ENCODE results near the gene STUM.
"Not testable (repeated sequence)": the region's sequence is repeated elsewhere in the genome, so short reads cannot be mapped to it uniquely, and the experiment has no call there.

STUM gene

DNA sequence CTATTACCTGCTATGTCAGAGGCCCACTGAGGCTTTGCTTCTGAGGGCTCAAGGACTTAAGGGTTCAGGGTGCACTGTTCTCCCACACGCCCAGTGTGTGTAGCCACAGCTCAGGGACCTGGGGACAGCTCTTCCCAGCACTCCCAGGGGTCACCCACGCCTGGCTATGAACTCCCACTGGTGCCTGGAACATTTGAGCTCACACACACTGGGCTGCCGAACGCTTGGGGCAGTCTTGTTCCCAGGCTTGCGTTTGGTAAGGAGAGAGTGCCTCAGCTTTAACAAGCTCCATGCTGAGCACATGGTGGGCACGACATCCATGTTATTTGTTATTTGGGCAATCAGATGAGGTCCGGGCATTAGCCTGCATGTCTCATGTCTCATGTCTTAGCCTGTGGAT is 37.6 kb downstream of the STUM start:
- no peak for DNase-seq

DNA sequence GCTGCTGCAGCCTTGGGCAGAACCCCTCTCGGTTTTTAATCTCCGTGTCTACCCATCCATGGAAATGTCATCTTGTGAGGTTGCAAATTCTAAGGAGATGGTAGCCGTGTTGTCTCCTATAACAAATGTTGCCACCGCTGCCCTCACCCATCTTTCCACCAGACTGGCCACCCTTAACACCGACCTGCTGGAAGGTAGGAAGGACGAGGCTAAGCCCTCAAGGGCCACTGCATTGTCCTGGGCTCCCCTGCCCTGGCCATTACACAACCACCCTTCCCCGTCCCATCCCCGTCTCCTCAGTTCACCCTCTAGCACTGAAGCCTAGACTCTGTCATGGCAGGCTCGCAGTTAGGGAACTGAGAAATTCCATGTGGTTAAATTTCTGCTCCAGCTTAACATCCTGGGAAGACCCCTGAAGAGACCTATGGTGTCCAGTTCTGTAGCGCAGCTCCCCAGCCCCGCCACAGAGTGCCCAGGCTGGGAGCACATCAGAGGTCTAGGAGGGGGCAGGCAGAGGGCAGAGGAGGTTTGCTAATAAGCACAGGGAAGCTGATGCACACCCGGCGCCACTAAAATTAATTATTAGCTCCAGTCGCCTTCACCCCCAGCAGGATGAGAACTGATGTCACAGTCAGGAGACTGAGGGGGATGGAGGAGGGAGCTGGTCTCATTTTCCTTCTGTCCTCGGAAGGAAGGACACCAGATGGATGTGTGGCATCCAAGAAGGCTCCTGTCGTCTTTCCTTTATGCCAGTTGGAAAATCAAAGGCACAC is 38.3 kb downstream of the STUM start:
- DNase-seq = no peak

DNA sequence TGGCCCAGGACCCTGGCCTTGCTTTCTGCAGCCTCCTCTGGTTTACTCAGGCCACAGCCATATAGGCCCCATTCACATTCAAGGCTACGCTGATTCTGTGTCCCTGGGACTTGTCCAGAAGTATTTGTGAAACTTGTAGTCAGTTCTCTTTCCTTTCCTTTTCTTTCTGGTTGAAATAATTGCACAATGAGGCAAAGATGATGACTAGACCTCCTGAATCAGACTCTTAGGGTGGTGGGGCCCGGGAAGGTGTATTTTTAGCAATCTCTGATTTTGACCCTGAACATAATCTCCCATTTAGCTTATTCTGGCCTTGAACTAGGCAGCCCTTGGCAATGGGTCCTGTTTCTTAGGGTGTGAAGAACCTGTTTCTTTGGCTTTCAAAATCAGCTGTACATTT is 39.9 kb downstream of the STUM start:
- no peak for DNase-seq

DNA sequence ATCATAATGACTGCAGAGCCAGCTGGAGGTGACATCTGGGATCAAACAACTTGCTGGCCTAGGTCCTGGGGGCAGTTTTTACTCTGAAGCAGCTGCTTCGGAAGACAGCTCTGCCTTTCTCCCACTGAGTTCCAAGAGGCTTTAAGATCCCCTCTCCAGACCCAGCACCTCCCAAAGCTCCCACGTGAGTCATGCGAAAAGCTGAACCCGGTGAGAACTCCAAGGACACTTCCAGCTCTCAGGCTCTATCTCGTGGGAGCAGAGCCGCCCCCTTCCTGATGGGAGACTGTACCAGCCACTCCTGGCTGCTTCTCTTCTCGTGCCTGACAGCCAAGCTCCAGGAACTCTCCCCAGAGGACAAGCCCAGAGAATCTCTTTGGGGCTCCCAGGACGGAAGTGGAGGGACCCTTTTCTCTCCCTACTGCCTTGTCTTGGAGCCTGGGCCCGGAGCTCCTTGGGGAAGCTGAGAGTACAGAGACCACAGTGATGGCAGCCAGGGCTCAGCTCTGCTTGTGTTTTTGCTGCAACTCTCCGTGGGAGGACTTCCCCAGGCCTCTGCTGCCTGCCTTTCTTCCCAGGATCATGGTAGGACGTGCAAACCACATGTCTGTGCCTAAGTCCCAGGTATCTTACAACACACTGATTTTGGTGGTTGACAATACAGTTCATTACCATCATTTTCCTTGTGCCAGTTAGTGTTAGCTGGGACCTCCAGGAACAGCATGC is 40.6 kb downstream of the STUM start:
- DNase-seq = no peak

DNA sequence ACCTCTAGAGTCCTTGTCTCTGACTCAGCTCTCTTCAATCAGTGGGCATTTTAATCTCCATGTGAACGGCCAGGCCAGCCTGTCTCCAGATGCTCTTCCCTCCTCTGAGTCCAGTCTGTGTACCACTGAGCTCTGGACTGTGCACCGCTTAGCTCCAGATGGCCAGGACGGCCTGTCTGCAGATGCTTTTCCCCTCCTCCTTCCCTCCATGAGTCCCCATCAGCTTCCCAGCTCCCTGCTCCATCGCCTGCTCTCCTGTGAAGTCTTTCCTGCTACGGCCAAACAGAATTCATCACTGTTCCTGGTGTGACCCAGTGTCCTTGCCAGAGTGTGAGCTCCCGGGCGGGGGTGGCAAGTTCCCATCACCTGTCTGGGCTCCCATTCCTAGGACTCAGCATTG is 42.0 kb downstream of the STUM start:
- DNase-seq = no peak

DNA sequence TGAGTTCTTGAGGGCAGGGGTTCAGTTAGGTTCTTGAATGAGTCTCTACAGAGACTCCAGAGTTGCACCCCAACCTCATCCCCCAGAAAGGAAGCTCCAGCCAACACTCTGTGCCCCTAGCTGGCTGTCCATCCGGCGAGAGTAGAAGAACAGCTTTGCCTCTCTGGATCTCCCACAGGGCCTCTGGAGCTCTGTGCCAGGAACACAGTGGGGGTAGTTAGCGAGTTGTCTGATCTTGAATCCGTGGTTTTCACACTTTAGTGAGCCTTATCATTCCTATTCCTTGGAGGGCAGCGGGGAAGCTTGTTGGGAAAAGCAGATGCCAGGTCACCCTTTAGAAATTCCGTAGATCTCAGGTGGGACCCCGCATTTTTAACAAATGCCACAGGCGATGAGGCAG is 45.0 kb downstream of the STUM start:
- DNase-seq = no peak

DNA sequence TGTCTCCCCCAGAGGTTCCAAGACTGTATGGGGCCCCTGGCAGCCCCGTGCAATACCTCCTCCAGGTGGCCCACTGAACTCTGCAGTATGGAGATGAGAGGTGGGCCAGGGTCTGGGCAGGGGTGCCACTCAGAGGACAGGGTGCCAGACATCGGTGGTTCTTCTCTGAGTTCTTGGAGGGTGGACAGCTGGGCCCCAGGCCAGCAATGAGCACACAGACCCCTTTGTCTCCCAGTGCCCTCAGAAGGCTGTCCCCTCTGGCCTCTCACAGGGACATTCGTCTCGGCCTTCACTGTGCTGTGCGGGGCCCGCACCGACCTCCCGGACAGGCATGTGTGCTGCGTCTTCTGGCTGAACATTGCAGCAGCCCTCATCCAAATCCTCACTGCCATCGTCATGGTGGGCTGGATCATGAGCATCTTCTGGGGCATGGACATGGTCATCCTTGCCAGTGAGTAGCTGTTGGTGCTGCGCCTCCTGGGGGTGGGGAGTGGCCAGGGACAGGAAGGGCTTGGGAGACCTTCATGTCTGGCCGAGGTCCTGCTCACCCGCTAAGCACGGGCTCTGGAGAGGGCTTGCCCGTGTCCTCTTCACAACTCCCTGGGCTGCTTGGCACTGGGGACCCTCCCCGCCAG is 48.1 kb downstream of the STUM start:
- DNase-seq = no peak

DNA sequence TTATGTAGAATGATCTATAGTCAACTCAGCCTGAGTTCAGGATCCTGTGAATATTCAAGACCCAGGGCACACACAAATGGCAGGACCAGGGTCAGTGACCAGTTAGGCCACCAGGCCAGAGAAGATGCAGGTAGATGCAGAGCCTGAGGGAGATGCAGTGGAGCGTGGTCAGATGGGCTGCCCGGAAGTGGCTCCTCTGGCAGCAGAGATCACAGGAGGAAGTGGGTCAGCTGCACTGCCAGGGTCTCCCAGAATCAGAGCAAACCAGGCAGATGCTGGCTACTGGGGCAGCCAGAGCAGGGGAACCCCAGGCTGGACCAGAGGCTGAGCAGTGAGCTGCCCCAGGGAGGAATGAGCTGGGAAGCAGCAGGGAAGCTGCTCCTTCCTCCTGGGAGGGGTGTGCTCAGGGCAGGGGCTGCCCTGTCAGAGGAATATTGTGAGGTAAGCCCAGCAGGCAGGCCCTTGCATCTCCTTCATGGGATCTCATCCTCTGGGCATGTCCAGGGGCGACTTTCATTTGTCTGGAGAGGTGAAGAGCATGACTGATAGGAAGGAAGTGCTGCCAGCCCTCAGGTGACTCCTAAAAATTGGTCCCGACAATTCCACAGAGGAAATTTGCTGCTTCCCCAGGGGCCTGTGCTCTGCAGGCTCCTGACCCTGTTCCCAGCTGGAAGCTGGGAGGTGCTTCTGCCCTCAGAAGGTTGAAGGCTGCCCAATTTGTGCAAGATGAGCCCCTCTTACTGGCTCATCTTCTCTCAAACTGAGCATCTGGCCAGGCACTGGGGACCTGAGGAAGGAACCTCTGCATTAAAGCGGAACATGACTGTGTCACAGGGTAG is 49.3 kb downstream of the STUM start:
- DNase-seq = no peak

DNA sequence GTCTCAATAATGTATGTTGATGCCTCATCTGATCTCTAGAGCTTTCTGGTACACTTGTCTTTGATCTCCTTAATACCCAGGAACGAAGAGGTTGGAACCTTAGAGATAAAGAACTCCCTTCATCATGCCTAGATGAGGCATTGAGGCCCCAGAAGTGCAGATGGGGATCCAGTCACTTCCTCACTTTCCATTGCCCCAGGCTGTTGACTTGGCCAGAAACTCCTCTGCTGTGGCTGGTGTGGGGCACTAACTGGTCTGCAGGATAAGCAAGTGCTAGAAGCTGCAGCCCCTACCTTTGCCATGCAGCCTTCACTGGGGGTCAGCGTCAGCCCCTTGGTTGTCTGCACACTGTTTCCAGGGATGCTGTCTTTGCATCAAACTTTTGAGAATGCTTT is 49.9 kb downstream of the STUM start:
- no peak for DNase-seq

DNA sequence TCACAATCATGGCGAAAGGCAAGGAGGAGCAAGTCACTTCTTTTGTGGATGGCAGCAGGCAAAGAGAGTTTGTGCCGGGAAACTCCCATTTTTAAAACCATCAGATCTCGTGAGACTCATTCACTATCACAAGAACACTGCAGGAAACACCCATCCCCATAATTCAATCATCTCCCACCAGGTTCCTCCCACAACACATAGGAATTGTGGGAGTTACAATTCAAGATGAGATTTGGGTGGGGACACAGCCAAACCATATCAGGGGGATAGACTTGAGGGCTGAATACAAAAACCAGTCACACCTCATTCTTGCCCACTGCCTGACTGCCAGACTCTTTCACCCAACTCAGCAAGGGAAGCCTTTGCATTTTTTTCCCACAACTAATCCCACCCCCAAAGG is 50.4 kb downstream of the STUM start:
- DNase-seq = not testable (repeated sequence)

DNA sequence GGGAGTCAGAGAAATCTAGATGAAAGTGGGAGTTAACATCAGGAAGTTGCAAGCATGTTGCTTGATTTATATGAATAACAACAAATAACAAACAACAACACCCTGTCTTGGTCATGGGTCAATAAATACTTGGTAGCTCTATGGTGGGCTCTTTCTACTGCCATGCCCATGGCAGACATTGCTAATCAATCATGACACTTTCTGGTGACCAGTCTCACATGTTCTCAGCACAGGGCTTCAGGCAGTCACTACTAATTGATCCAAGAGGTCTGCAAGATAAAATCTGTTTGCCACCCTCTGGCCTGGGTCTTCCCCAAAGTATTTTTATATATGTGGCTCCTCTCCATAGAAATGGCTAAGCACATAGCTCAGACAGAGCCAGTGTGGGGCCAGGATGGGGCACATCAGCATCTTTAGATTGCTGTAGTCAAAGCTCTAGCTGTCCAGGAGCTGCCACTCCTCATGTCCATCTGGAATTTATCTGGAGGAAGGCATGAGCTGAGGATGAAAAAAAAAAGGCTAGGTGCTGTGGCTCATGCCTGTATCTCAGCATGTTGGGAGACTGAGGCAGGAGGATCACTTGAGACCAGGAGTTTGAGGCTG is 51.2 kb downstream of the STUM start:
- DNase-seq = no peak

DNA sequence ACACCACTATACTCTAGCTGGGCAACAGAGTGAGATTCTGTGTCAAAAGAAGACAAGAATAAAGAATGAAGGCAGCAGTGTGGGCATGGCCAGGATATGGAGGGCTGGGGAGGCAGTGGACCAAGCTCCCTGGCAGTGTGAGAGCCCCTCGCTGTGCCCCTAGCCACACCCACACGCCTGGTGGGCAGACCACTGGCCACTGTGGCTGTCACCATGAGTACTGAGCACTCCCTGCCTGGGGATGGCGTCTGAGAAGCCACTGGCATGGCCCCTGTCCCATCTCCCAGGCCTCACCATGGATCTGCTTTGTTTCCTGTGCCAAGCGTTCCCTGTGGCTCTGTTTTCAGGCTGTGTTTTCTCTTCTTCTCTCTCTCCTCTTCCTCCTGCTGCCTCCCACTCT is 51.7 kb downstream of the STUM start:
- DNase-seq = no peak

DNA sequence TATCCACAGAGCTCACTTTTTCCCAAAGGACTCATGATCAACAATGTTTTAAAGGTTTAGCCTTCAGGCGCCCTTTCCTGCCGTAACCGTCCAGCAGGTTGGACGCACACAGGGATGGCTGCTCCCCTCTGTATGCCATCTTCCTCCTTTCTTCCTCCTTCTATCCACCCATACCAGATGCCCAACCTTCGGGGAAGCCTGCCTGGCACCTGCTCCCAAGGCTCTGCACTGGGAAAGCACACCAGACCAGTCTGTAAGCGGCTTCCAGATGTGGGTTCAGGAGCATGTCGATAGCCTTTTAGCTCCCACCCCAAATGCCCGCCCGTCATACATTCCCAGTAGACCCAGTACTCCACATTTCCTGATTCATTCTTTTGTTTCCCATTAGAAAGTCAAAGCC is 52.9 kb downstream of the STUM start:
- no peak for DNase-seq

DNA sequence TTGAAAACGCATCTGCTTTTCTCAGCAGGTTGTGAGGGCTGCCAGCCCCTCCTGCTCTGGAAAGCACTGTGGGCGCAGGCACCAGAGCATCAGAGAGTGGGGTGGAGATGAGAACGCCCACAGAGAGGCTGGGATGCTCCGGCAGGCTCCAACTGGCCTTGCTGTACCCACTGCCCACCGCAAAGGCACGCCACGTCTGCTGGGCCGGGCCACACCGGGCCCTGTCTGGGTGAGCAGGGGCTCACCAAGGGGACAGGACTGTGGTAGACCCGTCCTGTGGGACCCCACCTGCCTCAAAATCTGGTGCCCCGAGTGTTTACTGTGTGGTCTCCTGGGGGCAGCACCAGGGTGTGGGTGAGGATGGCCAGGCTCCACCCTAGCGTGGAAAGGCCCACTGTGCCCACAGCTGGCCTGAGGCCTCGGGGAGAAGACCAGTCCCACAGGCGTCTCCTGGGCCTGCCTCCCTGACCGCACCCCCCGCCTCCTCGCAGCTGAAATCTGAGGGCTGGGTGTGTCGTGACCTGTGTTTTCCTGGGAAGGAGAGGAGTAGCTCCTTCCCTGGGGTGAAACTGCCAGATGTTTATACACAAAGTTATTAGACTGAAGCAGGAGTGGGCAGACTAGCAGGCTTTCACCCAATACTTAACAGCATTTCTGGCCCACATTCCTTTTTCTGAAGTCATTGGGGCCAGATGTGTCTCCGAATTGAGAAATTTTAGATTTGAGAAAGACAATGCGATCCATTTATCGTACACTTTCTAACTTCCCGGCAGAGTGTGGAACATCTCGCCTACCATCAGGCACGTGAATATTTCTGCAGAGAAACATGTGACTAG is 53.8 kb downstream of the STUM start:
- DNase-seq = no peak

DNA sequence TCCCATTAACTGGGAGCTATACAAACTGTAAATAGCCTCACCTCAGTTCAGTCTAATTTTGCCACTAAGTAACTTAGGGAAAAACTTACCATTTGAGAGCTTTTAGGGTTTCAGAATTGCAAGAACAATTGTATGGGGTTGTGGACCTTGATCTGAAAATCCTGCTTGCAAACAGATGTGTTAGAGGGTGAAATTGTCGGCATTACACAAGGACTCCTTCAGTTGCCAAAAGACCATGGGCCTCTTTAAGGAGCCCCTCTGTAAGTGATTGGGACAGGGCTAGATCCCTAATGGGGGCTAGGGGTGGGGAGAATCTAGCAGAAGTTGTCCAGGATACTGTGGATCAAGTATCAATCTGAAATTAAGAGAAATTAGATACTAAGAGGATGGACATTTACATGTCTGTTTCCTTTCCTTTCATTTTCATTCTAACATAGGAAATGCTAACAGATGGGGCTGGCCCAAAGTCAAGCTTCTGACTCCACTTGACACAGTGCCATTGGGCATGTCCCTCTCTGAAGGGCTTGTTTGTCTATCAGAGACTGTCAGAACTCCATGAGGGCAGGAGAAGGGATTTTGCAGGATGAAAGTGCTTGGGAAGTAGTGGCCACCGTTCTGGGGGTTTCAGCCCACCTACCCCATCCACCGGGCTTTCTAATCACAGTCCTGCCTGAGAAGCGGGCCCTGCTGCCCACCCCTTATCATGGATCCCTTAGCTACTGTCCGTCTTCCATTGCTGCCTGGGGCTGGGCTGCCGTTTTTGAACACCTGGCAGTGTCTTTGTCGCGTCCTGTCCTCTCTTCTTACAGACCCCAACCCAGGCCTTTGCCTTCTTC is 54.7 kb downstream of the STUM start:
- DNase-seq = no peak

DNA sequence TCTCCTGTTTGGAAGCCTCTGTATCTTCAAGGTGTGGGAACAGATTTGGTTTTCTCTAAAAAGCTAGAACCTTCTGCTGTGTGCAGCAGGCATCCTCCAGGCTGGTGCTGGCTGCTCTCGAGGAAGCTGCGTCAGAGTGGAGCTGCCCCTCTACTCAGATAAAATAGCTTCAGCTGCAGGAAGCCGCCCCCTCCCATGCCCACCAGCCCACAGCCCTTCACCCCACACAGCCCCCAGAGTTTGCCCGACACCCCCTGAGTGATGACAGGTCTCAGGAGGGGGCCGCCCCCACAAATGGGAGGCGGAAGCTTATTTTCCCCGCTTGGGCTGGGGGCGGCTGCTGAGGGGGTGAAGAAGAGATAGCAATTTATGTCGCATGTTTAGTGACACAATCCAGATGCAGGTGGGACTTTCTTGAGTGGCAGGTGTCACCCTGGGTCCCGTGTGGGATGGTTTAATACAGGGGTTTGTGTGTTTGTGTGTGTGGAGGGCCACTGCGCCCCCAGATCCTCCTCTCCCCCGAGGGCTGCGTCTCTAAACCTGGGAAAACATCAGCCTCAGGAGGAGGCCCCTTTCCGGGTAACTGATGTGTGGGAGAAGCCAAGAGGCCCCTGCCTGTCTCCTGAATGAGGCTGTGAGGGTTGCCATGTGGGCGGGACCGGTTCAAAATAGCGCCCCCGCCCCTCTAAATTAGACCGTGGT is 55.4 kb downstream of the STUM start:
- no peak for DNase-seq

DNA sequence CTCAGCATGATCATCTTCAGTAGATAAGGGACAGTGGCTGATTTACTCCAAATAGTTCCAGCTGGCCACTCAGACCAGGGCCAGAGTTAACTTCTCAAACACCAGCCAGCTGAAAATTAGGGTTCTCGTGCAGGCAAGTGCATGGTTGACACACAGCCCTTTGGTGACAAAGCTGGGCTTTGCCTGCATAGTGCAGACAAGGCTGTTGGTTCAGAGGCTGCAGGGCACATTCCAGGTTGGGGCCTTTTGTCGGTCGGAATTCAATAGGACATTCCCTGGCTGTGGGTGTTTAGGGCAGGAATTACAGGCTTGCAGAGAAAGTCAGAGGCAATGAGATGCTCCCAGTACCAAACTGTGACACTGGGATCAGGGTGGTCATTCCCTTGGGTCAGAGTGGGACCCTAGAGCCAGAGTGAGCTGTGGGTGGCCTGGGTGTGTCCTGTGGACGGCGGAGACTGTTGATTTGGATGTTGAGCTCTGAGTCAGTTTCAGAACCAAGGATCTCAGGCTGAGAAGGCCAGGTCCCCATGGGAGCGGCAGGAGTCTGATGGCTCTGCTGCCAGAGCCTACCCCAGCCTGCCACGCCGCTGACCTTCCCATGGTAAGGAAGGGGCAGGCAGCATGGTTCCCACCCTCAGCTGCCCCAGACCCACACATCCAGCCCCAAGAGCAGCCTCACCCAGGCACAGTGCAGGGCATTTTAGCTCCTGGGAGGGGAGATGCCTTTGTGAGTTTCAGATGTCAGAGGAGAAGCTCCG is 56.2 kb downstream of the STUM start:
- no peak for DNase-seq

DNA sequence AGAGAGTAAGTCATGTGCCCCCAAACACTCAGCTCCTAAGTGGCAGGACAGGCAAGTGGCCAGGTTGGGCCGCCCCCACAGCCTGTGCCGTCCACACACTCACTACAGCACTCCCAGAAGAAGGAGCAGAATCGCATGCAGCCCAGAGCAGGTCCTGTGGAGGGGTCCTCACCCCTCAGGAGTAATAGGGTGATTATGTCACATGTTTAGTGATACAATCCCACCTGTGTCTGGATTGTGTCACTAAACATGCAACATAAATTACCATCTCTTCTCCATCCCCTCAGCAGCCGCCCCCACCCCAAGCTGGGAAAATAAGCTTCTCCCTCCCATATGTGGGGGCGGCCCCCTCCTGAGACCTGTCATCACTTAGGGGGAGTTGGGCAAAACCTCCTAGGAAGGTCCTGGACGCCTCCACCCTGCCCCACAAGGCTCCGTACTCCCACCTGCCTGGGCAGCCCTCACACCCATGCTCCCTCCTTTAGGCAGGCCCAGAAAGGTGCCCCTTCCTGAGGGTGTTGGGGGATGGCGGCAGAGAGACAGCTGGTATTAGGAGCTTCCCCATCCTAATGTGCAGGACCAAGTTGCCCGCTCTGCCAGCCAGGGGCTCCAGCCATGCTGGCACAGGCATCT is 56.9 kb downstream of the STUM start:
- no peak for DNase-seq

Data from CD4-positive, alpha-beta T cell treated with Interleukin-12 subunit alpha and Interleukin-12 subunit beta, for 1 hour (primary cell).